Activated T-cell treated with anti-CD3 and anti-CD28 coated beads, Interleukin-2, amount 50 U/mL, for 4 hours (primary cell): ENCODE measurements around the gene ZDHHC24. TPM values are rescaled to one million over a fixed set of nuclear protein-coding genes. Genes with fewer than 3 reads are reported as not detected.

ENCODE experiments used
- ATAC-seq, 2 donors: fragments of 200-7000 bp; cut with Tn5 transposase; one replicate each; pipeline ENCODE4 v1.10.0; 2021
- DNase-seq: peaks from one replicate; pipeline ENCODE4 v3.0.0-alpha.2; 2020
- H3K27me3 Mint-ChIP-seq: one replicate; pipeline ENCODE4 v1.8.0; 2021; ENCODE audit warnings: low read depth, mixed read lengths
- H3K36me3 Mint-ChIP-seq: one replicate; pipeline ENCODE4 v1.8.0; 2022; ENCODE audit warnings: mixed read lengths; ENCODE audit not compliant: insufficient read depth
- H3K4me1 Mint-ChIP-seq: one replicate; pipeline ENCODE4 v1.8.0; 2021; ENCODE audit warnings: low read depth, mixed read lengths
- H3K4me3 Mint-ChIP-seq: one replicate; pipeline ENCODE4 v1.8.0; 2021; ENCODE audit warnings: mild to moderate bottlenecking, moderate library complexity, mixed read lengths
- H3K9me3 Mint-ChIP-seq: one replicate; pipeline ENCODE4 v1.8.0; 2021; ENCODE audit warnings: mixed read lengths
- total RNA-seq, 3 donors: library from RNA; stranded (reverse); gene quantifications; one replicate each; pipeline ENCODE4 v1.2.1, GENCODE V29; 2021

ZDHHC24 gene
- total RNA-seq, 3 donors from 2014 or later, result 6.3 to 7.3 (median 6.4) TPM

DNA sequence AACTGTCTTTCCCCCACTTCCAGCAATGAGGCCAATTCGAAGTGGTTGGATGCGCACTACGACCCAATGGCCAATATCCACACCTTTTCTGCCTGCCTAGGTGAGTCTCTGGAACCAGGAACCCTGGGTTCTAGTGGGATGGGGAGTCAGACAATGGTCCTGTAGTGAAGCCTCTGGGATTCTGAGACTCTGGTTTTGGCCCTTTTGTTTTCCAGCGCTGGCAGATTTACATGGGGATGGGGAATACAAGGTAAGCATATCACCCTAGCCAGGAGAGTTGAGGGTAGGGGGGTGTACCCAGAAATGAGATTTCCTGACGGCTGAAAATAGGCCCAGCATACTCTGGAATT, 34.9 kb downstream of the ZDHHC24 start:
- no peaks in the 10 kb centered on the region for H3K27me3 Mint-ChIP-seq
- peaks cover 9% of the 10 kb centered on the region for H3K4me1 Mint-ChIP-seq
- peaks cover 12% of the 10 kb centered on the region for H3K36me3 Mint-ChIP-seq
- peak overlapping the region; percentile 90 for H3K4me3 Mint-ChIP-seq
- no peaks in the 10 kb centered on the region for H3K9me3 Mint-ChIP-seq
- no peak for DNase-seq
- ATAC-seq, result peak in 1 of 2 donors; percentile 3

DNA sequence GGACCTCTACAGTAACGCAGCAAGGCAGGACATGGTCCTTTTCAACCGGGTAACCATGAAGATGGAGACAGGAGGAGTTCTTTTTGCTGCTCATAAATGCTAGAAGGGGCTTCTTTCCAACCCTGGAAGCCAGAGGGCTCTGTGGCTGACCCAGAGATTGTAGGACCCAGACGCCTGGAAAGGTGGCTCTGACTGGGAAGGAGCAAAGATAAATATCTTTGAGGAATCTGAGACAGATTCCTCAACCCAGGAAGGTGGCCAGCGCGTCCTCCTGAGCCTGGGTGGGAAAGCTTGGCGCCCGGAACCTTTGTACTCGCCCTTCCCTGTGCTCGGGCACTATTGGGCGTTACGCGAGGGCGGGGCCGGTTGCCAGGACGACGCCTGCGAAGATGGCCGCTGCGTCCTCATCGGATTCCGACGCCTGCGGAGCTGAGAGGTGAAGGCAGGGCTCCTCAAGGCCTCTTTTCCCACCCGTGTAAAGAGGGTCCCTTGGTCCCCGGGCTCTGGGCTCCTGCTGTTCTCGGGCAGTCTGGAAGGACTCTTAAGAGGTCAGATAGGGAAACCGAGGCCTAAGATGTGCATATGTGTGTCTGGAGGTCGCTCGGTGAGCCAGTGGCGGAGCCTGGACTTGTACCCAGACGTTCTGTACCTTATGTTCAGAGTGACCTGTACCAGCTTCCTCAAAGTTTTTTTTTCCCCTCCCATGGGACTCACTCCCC, 35.4 kb downstream of the ZDHHC24 start, which contains the start of gene BBS1:
Gene BBS1 (plus strand): TSS at position 365 of the 719 bp plus-strand sequence. CDS start 25 bp downstream, at position 390.
- Mint-ChIP-seq H3K27me3 (no peaks in the 10 kb centered on the region), H3K4me3 (peak within 1 kb of the TSS; percentile 90), H3K9me3 (no peaks in the 10 kb centered on the region), H3K36me3 (peaks cover 14% of the 10 kb centered on the region), H3K4me1 (peaks cover 9% of the 10 kb centered on the region)
- ATAC-seq (peak; percentile 98 to 100), DNase-seq (peak; percentile 79)

GRCh38 chr11:66509131-66509561, 36.7 kb downstream of the ZDHHC24 start:
- H3K36me3 Mint-ChIP-seq, result peaks cover 17% of the 10 kb centered on the region
- H3K9me3 Mint-ChIP-seq, result no peaks in the 10 kb centered on the region
- DNase-seq (no peak), ATAC-seq (no peak)
- peaks cover 9% of the 10 kb centered on the region for H3K4me1 Mint-ChIP-seq
- H3K4me3 Mint-ChIP-seq, result no peak overlapping the region
- no peaks in the 10 kb centered on the region for H3K27me3 Mint-ChIP-seq

DNA sequence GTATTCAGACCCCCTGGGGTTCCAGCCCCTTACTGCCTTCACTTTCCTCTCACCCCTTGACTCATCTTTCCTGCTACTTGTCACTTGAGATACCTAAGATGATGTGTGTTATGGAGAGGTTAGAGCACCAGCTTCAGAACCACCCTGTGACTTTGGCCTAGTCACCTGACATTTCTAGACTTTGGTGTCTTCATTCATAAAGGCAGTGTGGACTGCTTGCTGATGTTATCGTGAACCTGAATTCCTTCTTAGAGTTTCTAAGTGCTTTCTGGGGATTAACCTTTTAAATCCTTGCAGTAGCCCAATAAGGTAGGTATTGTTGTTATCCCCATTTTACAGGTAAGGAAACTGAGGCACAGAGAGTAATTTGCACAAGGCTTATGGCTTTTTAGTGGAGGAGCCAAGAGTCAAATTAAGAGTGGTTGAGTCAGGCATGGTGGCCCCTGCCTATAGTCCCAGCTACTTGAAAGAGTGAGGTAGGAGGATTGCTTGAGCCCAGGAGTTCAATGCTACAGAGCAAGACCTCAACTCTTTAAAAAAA, 40.5 kb downstream of the ZDHHC24 start:
- ATAC-seq (no peak), DNase-seq (no peak)
- no peaks in the 10 kb centered on the region for H3K9me3 Mint-ChIP-seq
- H3K27me3 Mint-ChIP-seq, result no peaks in the 10 kb centered on the region
- no peaks in the 10 kb centered on the region for H3K4me1 Mint-ChIP-seq
- peaks cover 24% of the 10 kb centered on the region for H3K36me3 Mint-ChIP-seq
- no peak overlapping the region for H3K4me3 Mint-ChIP-seq

- Mint-ChIP-seq H3K27me3 (no peaks in the 10 kb centered on the region), H3K4me1 (no peaks in the 10 kb centered on the region), H3K9me3 (no peaks in the 10 kb centered on the region), H3K36me3 (peaks cover 10% of the 10 kb centered on the region), H3K4me3 (no peak overlapping the region)
- ATAC-seq (no peak), DNase-seq (no peak)
Observed at GRCh38 chr11:66498506-66498905, 47.3 kb downstream of the ZDHHC24 start.

GRCh38 chr11:66497206-66497605, 48.6 kb downstream of the ZDHHC24 start:
- H3K36me3 Mint-ChIP-seq, result peaks cover 14% of the 10 kb centered on the region
- no peak for ATAC-seq
- no peak overlapping the region for H3K4me3 Mint-ChIP-seq
- no peaks in the 10 kb centered on the region for H3K27me3 Mint-ChIP-seq
- H3K9me3 Mint-ChIP-seq, result no peaks in the 10 kb centered on the region
- no peaks in the 10 kb centered on the region for H3K4me1 Mint-ChIP-seq
- no peak for DNase-seq

- ATAC-seq, result no peak
- Mint-ChIP-seq H3K9me3 (no peaks in the 10 kb centered on the region), H3K4me1 (no peaks in the 10 kb centered on the region), H3K27me3 (no peaks in the 10 kb centered on the region), H3K4me3 (no peak overlapping the region), H3K36me3 (peaks cover 16% of the 10 kb centered on the region)
- no peak for DNase-seq
Observed at GRCh38 chr11:66495401-66495854, 50.4 kb downstream of the ZDHHC24 start.

DNA sequence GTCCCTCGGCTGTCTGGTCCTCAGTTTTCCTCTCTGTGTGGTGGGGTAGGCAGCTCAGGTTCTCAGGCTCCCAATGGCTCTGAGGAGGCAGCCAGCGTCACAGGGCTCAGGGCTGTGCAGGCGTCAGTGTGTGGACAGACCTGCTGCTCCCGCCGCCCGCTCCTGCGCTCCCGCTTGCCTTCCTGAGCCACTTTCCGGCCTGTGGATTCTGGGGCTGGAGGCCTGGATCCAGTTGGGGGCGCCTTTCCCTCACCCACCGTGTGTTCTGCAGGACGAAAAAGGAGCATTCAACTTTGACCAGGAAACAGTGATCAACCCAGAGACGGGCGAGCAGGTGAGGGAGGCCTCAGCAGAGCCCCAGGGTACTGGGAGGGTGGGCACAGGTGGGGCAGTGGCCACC, 50.9 kb downstream of the ZDHHC24 start:
- H3K27me3 Mint-ChIP-seq, result no peaks in the 10 kb centered on the region

DNA sequence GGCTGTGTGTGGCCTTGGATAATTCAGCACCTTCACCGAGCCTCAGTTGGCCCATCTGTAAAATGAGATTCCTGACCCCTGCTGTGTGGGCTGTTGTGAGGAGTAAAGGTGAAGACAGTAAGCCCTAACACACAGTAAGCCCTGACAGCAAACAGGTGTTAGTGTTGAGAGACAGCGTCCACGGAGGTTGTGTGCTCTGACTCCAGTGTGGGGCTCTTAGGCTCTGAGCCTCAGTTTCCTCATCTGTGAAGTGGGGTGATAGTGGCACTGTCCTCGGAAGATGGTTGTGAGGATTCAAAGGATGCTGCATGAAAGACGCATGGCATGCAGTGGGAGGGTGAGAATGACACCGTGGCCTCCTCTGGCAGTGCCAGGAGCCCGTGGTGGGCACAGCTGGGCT, 51.4 kb downstream of the ZDHHC24 start:
- Mint-ChIP-seq H3K9me3 (no peaks in the 10 kb centered on the region), H3K4me1 (no peaks in the 10 kb centered on the region), H3K27me3 (no peaks in the 10 kb centered on the region), H3K36me3 (peaks cover 18% of the 10 kb centered on the region), H3K4me3 (no peak overlapping the region)
- DNase-seq (no peak), ATAC-seq (no peak)

More for the DNA sequence above, 50.9 kb downstream of the ZDHHC24 start:
- Mint-ChIP-seq H3K4me1 (no peaks in the 10 kb centered on the region), H3K9me3 (no peaks in the 10 kb centered on the region), H3K36me3 (peaks cover 16% of the 10 kb centered on the region), H3K4me3 (no peak overlapping the region)
- ATAC-seq (no peak), DNase-seq (no peak)

- no peak for ATAC-seq
- Mint-ChIP-seq H3K4me1 (no peaks in the 10 kb centered on the region), H3K9me3 (no peaks in the 10 kb centered on the region), H3K4me3 (no peak overlapping the region), H3K36me3 (peaks cover 23% of the 10 kb centered on the region), H3K27me3 (no peaks in the 10 kb centered on the region)
- DNase-seq, result no peak
Observed at GRCh38 chr11:66493130-66493529, 52.7 kb downstream of the ZDHHC24 start.

DNA sequence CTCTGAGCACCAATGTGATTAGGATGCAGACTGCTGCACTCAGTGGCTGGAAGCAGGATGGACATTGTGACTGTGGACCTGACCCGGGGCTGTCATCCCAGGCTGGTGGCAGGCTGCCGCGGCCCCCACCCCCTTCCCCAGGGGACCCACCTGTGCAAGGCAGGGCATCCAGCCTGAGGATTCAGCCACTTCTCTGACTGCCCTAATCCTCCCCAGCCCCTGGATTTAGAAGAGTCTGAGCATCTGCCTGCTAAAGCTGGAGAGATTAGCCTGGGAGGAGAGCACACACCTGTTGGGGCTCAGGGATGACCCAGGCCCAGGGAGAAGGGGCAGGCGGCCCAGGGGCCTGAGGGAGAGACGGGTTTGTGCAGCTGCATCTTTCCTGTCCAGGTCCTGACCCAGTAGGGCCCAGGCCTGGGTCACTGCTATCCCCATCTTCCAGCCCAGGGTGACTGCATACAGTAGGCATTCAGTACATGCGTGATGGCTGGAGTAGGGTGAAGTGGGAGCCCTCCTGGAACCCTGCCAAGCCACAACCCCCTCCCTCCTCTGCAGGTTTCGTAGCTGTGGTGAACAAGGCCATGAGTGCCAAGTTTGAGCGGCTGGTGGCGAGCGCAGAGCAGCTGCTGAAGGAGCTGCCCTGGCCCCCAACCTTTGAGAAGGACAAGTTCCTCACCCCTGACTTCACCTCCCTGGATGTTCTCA, 53.5 kb downstream of the ZDHHC24 start:
- H3K9me3 Mint-ChIP-seq, result no peaks in the 10 kb centered on the region
- DNase-seq (no peak), ATAC-seq (no peak)
- H3K4me1 Mint-ChIP-seq, result no peaks in the 10 kb centered on the region
- no peaks in the 10 kb centered on the region for H3K27me3 Mint-ChIP-seq
- H3K4me3 Mint-ChIP-seq, result no peak overlapping the region
- peaks cover 20% of the 10 kb centered on the region for H3K36me3 Mint-ChIP-seq

GRCh38 chr11:66491315-66491935, 54.4 kb downstream of the ZDHHC24 start:
- H3K4me3 Mint-ChIP-seq, result no peak overlapping the region

DNA sequence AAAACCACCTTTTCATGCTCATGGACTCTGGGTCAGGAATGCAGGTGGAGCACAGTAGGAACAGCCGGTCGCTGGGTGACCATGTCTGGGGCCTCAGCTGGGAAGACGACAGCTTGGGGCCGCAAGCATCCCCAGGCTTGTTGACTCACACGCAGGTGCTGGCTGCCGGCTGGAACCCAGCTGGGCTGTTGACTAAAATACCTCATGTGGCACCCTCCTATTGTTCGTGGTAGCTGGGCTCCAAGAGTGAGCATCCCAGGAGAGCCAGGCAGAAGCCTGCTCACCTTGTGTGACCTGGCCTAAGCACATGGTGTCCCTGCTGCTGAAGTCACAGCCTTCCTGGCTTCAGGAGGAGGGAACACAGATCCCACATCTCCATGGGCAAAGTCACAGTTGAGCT, 56.2 kb downstream of the ZDHHC24 start:
- no peaks in the 10 kb centered on the region for H3K9me3 Mint-ChIP-seq
- peaks cover 3% of the 10 kb centered on the region for H3K4me1 Mint-ChIP-seq
- H3K27me3 Mint-ChIP-seq, result no peaks in the 10 kb centered on the region
- ATAC-seq (no peak), DNase-seq (no peak)
- no peak overlapping the region for H3K4me3 Mint-ChIP-seq
- H3K36me3 Mint-ChIP-seq, result peaks cover 21% of the 10 kb centered on the region

More at GRCh38 chr11:66491315-66491935, 54.4 kb downstream of the ZDHHC24 start:
- DNase-seq (no peak), ATAC-seq (peak in 1 of 2 donors; percentile 43)
- Mint-ChIP-seq H3K9me3 (no peaks in the 10 kb centered on the region), H3K4me1 (no peaks in the 10 kb centered on the region), H3K27me3 (no peaks in the 10 kb centered on the region), H3K36me3 (peaks cover 16% of the 10 kb centered on the region)

DNA sequence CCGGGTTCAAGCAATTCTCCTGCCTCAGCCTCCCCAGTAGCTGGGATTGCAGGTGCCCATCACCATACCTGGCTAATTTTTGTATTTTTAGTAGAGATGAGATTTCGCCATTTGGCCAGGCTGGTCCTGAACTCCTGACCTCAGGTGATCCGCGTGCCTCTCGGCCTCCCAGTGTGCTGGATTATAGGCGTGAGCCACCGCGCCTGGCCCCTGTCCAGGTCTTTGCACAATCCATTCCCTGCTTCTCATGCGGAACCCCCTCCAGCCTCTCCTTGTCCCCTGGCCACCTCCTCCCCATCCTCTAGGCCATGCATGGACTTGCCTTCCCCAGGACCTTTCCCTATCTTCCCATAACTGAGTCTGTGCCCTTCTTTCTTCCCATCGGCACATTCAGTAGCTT, 56.9 kb downstream of the ZDHHC24 start:
- H3K4me3 Mint-ChIP-seq, result no peak overlapping the region
- ATAC-seq, result no peak
- H3K4me1 Mint-ChIP-seq, result peaks cover 3% of the 10 kb centered on the region
- H3K36me3 Mint-ChIP-seq, result peaks cover 21% of the 10 kb centered on the region
- H3K9me3 Mint-ChIP-seq, result no peaks in the 10 kb centered on the region
- no peak for DNase-seq
- no peaks in the 10 kb centered on the region for H3K27me3 Mint-ChIP-seq
